ENCODE data around the gene WFDC9. TPM values are rescaled to one million over a fixed set of nuclear protein-coding genes. Genes with fewer than 3 reads are reported as not detected.
"Not testable (repeated sequence)": the region's sequence is repeated elsewhere in the genome, so short reads cannot be mapped to it uniquely, and the experiment has no call there.

The WFDC9 gene
- total RNA-seq (not detected), total RNA-seq (0 reads per million in 29 experiments)
- total RNA-seq (2013): not detected

DNA sequence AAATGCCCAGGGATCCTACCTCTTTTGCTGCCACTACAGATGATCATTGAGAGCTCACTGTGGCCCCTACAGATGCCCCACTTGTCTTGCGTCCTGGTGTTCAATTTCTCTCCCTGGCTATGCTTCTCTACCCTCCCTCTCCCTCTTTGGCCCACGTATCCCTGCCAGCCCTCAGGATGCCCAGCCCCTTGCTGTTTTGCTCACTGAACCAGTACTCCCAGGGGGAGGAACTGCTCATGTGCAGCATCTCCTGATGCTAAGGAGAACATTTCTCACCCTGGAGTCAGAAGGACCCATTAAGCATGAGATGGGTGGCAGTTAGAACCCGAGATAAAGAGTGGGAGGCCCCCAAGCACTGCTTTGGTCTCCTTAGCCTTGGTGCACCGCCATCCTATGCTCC, at the start of gene WFDC9:
Gene WFDC9, minus strand, starts transcription at position 101 of the 400 bp plus-strand sequence. CDS start 21,103 bp downstream, outside the sequence.
- whole genome bisulfite sequencing (ENCODE audit: insufficient coverage): 82% methylated on average over 1 of the region's 4 CpGs
- H3K9me3 ChIP-seq: no peaks in the 10 kb centered on the region
- H3K27me3 ChIP-seq (replicated peaks in 1 of 2; ENCODE audit: control insufficient read depth in 2 of 2, extremely low read depth in 1 of 2, insufficient read depth in 2 of 2, low read length in 1 of 2): peaks cover 2 to 17% of the 10 kb centered on the region in 2 experiments
- H3K36me3 ChIP-seq (ENCODE audit: control insufficient read depth in 2 of 2, extremely low read depth in 1 of 2, insufficient read depth in 1 of 2, low read length in 1 of 2): no peaks in the 10 kb centered on the region
- H3K27me3 Mint-ChIP-seq: peaks cover 41 to 50% of the 10 kb centered on the region in 2 donors
- no peak within 1 kb of the TSS for H3K27ac Mint-ChIP-seq
- ATAC-seq (replicated peaks in 1 of 4) (no peak), DNase-seq (no peak)
- H3K4me3 ChIP-seq (ENCODE audit: control insufficient read depth in 1 of 2, extremely low read depth in 1 of 2, low read length in 1 of 2): no peak within 1 kb of the TSS
- H3K9me3 Mint-ChIP-seq: no peaks in the 10 kb centered on the region
- H3K4me1 Mint-ChIP-seq: peaks cover 3 to 5% (median 3%) of the 10 kb centered on the region in 3 donors
- peaks cover 0 to 3% of the 10 kb centered on the region in 2 experiments for H3K4me1 ChIP-seq (ENCODE audit: control insufficient read depth in 1 of 2, extremely low read depth in 1 of 2, insufficient read depth in 2 of 2, low read length in 2 of 2)
- H3K27ac ChIP-seq (ENCODE audit: low read length): no peak within 1 kb of the TSS
- no peaks in the 10 kb centered on the region for H3K36me3 Mint-ChIP-seq
- H3K4me3 Mint-ChIP-seq: no peak within 1 kb of the TSS
- CTCF ChIA-PET: no interaction called here
- POLR2A ChIA-PET: no interaction called here

DNA sequence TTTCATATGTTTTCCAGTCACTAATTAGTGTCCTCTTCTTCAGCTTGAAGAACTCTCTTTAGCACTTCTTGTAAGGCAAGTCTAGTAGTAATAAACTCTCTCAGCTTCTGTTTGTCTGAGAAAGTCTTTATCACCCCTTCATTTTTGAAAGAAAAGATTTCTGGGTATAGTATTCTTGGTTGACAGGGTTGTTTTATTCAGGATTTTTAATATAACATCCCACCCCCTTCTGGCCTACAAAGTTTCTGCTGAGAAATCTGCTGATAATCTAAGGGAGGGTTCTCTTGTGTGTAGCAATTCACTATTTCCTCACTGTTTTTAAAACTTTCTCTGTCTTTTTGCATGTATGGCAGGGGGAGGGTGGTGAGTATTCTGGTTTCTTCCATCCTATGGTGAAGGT, 48.6 kb upstream of the WFDC9 start:
- Mint-ChIP-seq H3K36me3 (no peaks in the 10 kb centered on the region), H3K9me3 (peaks cover 6 to 38% (median 24%) of the 10 kb centered on the region in 3 donors), H3K27ac (no peak overlapping the region), H3K27me3 (peaks cover 8 to 16% of the 10 kb centered on the region in 2 donors), H3K4me3 (no peak overlapping the region), H3K4me1 (no peaks in the 10 kb centered on the region)
- DNase-seq: no peak
- Histone ChIP-seq H3K27me3 (replicated peaks in 1 of 2; ENCODE audit: control insufficient read depth in 2 of 2, extremely low read depth in 1 of 2, insufficient read depth in 2 of 2, low read length in 1 of 2) (no peaks in the 10 kb centered on the region), H3K27ac (ENCODE audit: low read length) (no peak overlapping the region), H3K4me3 (ENCODE audit: control insufficient read depth in 1 of 2, extremely low read depth in 1 of 2, low read length in 1 of 2) (no peak overlapping the region), H3K9me3 (peaks cover 7% of the 10 kb centered on the region), H3K36me3 (ENCODE audit: control insufficient read depth in 2 of 2, extremely low read depth in 1 of 2, insufficient read depth in 1 of 2, low read length in 1 of 2) (no peaks in the 10 kb centered on the region), H3K4me1 (ENCODE audit: control insufficient read depth in 1 of 2, extremely low read depth in 1 of 2, insufficient read depth in 2 of 2, low read length in 2 of 2) (no peaks in the 10 kb centered on the region)
- CTCF ChIA-PET: no interaction called here
- no peak for ATAC-seq (replicated peaks in 1 of 4)
- POLR2A ChIA-PET: no interaction called here

GRCh38 chr20:45672765-45673164, 41.7 kb upstream of the WFDC9 start:
- no peak overlapping the region for H3K4me3 ChIP-seq (ENCODE audit: control insufficient read depth in 1 of 2, extremely low read depth in 1 of 2, low read length in 1 of 2)
- ChIA-PET POLR2A (no interaction called here), CTCF (no interaction called here)
- no peaks in the 10 kb centered on the region for H3K9me3 ChIP-seq
- no peaks in the 10 kb centered on the region for H3K36me3 ChIP-seq (ENCODE audit: control insufficient read depth in 2 of 2, extremely low read depth in 1 of 2, insufficient read depth in 1 of 2, low read length in 1 of 2)
- H3K4me3 Mint-ChIP-seq: no peak overlapping the region
- H3K27ac ChIP-seq (ENCODE audit: low read length): no peak overlapping the region
- no peaks in the 10 kb centered on the region for H3K4me1 Mint-ChIP-seq
- H3K4me1 ChIP-seq (ENCODE audit: control insufficient read depth in 1 of 2, extremely low read depth in 1 of 2, insufficient read depth in 2 of 2, low read length in 2 of 2): no peaks in the 10 kb centered on the region
- no peaks in the 10 kb centered on the region for H3K27me3 ChIP-seq (replicated peaks in 1 of 2; ENCODE audit: control insufficient read depth in 2 of 2, extremely low read depth in 1 of 2, insufficient read depth in 2 of 2, low read length in 1 of 2)
- H3K36me3 Mint-ChIP-seq: no peaks in the 10 kb centered on the region
- peaks cover 16 to 33% of the 10 kb centered on the region in 2 donors for H3K27me3 Mint-ChIP-seq
- DNase-seq: no peak
- no peak for ATAC-seq (replicated peaks in 1 of 4)
- no peak overlapping the region for H3K27ac Mint-ChIP-seq
- peaks cover 0 to 22% (median 11%) of the 10 kb centered on the region in 3 donors for H3K9me3 Mint-ChIP-seq

DNA sequence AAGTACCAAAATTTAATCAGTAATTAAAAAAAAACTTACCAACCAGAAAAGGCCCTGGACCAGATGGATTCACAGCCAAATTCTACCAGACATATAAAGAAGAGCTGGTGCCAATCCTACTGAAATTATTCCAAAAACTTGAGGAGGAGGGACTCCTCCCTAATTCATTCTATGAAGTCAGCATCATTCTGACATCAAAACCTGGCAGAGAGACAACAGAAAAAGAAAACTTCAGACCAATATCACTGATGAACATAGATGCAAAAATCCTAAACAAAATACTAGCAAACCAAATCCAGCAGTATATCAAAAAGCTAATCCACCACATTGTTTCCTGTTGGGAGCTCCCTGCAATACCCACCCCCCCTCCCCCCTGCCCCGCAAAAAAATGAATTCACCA, 39.1 kb upstream of the WFDC9 start, which contains the start of gene WFDC11:
Gene WFDC11, minus strand, starts transcription at position 101 of the 400 bp plus-strand sequence. CDS start 19,639 bp downstream, outside the sequence.
- Mint-ChIP-seq H3K4me1 (no peaks in the 10 kb centered on the region), H3K4me3 (no peak within 1 kb of the TSS), H3K9me3 (peaks cover under 1 to 4% (median 3%) of the 10 kb centered on the region in 3 donors), H3K36me3 (no peaks in the 10 kb centered on the region), H3K27ac (no peak within 1 kb of the TSS), H3K27me3 (peaks cover 25 to 43% of the 10 kb centered on the region in 2 donors)
- H3K4me3 ChIP-seq (ENCODE audit: control insufficient read depth in 1 of 2, extremely low read depth in 1 of 2, low read length in 1 of 2): no peak within 1 kb of the TSS
- ChIA-PET CTCF (no interaction called here), POLR2A (no interaction called here)
- WGBS (ENCODE audit: insufficient coverage): no CpG with 5 or more reads among the region's 1 CpG
- H3K36me3 ChIP-seq (ENCODE audit: control insufficient read depth in 2 of 2, extremely low read depth in 1 of 2, insufficient read depth in 1 of 2, low read length in 1 of 2): no peaks in the 10 kb centered on the region
- no peak within 1 kb of the TSS for H3K27ac ChIP-seq (ENCODE audit: low read length)
- no peaks in the 10 kb centered on the region for H3K9me3 ChIP-seq
- ATAC-seq (replicated peaks in 1 of 4) (no peak), DNase-seq (no peak)
- H3K4me1 ChIP-seq (ENCODE audit: control insufficient read depth in 1 of 2, extremely low read depth in 1 of 2, insufficient read depth in 2 of 2, low read length in 2 of 2): no peaks in the 10 kb centered on the region
- peaks cover 0 to 9% of the 10 kb centered on the region in 2 experiments for H3K27me3 ChIP-seq (replicated peaks in 1 of 2; ENCODE audit: control insufficient read depth in 2 of 2, extremely low read depth in 1 of 2, insufficient read depth in 2 of 2, low read length in 1 of 2)

DNA sequence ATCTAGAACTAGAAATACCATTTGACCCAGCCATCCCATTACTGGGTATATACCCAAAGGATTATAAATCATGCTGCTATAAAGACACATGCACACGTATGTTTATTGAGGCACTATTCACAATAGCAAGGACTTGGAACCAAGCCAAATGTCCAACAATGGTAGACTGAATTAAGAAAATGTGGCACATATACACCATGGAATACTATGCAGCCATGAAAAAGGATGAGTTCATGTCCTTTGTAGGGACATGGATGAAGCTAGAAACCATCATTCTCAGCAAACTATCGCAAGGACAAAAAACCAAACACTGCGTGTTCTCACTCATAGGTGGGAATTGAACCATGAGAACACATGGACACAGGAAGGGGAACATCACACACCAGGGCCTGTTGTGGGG, 26.0 kb upstream of the WFDC9 start:
- H3K27ac ChIP-seq (ENCODE audit: low read length); H3K27me3 ChIP-seq (replicated peaks in 1 of 2; ENCODE audit: control insufficient read depth in 2 of 2, extremely low read depth in 1 of 2, insufficient read depth in 2 of 2, low read length in 1 of 2); CTCF ChIA-PET; H3K36me3 ChIP-seq (ENCODE audit: control insufficient read depth in 2 of 2, extremely low read depth in 1 of 2, insufficient read depth in 1 of 2, low read length in 1 of 2); H3K27ac Mint-ChIP-seq; POLR2A ChIA-PET; H3K9me3 ChIP-seq; H3K4me1 Mint-ChIP-seq; ATAC-seq (replicated peaks in 1 of 4); H3K4me3 ChIP-seq (ENCODE audit: control insufficient read depth in 1 of 2, extremely low read depth in 1 of 2, low read length in 1 of 2); DNase-seq; H3K36me3 Mint-ChIP-seq; H3K9me3 Mint-ChIP-seq; H3K4me1 ChIP-seq (ENCODE audit: control insufficient read depth in 1 of 2, extremely low read depth in 1 of 2, insufficient read depth in 2 of 2, low read length in 2 of 2); H3K4me3 Mint-ChIP-seq: not testable (repeated sequence)
- H3K27me3 Mint-ChIP-seq: peaks cover 12% of the 10 kb centered on the region in 2 donors
- no CpG with 5 or more reads among the region's 3 CpGs for WGBS (ENCODE audit: insufficient coverage)

DNA sequence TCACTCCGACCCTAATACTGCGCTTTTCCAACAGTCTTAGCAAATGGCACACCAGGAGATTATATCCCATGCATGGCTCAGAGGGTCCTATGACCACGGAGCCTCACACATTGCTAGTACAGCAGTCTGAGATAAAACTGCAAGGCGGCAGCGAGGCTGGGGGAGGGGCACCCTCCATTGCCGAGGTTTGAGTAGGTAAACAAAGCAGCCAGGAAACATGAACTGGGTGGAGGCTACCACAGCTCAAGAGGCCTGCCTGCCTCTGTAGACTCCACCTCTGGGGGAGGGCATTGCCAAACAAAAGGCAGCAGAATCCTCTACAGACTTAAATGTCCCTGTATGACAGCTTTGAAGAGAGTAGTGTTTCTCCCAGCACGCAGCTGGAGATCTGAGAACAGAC, 20.6 kb upstream of the WFDC9 start:
- H3K27ac ChIP-seq (ENCODE audit: low read length); H3K36me3 Mint-ChIP-seq; H3K9me3 ChIP-seq; ATAC-seq (replicated peaks in 1 of 4); H3K4me3 ChIP-seq (ENCODE audit: control insufficient read depth in 1 of 2, extremely low read depth in 1 of 2, low read length in 1 of 2); H3K4me3 Mint-ChIP-seq; H3K36me3 ChIP-seq (ENCODE audit: control insufficient read depth in 2 of 2, extremely low read depth in 1 of 2, insufficient read depth in 1 of 2, low read length in 1 of 2); DNase-seq; H3K9me3 Mint-ChIP-seq; CTCF ChIA-PET; H3K4me1 ChIP-seq (ENCODE audit: control insufficient read depth in 1 of 2, extremely low read depth in 1 of 2, insufficient read depth in 2 of 2, low read length in 2 of 2); H3K4me1 Mint-ChIP-seq; H3K27me3 ChIP-seq (replicated peaks in 1 of 2; ENCODE audit: control insufficient read depth in 2 of 2, extremely low read depth in 1 of 2, insufficient read depth in 2 of 2, low read length in 1 of 2); H3K27ac Mint-ChIP-seq; POLR2A ChIA-PET: not testable (repeated sequence)
- peaks cover 15 to 26% of the 10 kb centered on the region in 2 donors for H3K27me3 Mint-ChIP-seq
- 67% methylated on average over 7 of the region's 7 CpGs for WGBS (ENCODE audit: insufficient coverage)

DNA sequence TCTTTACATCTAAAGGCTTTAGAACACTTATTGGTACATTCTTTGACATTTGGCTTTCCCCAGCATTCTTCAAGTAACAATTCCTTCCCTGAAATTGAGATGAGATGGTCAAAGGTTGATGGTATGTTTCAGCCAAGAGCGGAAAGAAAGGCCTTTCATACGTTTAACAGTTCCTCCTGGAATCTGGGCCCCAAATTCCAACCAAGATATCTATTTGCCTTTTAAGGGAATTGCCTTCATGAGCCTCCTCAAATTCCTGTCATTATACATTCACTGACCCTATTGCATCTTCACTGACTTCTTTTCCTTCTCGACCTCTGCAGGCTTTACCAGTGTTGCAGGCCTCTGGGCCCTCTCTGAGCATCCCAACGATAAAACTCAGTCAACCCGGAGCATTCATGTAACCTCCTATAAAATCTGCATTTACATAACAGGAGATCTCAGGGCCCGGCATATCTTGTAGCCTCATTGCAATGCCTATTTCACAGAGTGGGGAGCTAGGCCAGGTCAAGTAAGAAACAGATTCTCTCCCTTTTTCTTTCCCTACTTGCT, 18.3 kb upstream of the WFDC9 start:
- ATAC-seq (replicated peaks in 1 of 4) (no peak), DNase-seq (no peak)
- Histone ChIP-seq H3K9me3 (no peaks in the 10 kb centered on the region), H3K4me3 (ENCODE audit: control insufficient read depth in 1 of 2, extremely low read depth in 1 of 2, low read length in 1 of 2) (no peak overlapping the region), H3K36me3 (ENCODE audit: control insufficient read depth in 2 of 2, extremely low read depth in 1 of 2, insufficient read depth in 1 of 2, low read length in 1 of 2) (no peaks in the 10 kb centered on the region), H3K27ac (ENCODE audit: low read length) (no peak overlapping the region), H3K27me3 (replicated peaks in 1 of 2; ENCODE audit: control insufficient read depth in 2 of 2, extremely low read depth in 1 of 2, insufficient read depth in 2 of 2, low read length in 1 of 2) (peaks cover 0 to 8% of the 10 kb centered on the region in 2 experiments), H3K4me1 (ENCODE audit: control insufficient read depth in 1 of 2, extremely low read depth in 1 of 2, insufficient read depth in 2 of 2, low read length in 2 of 2) (no peaks in the 10 kb centered on the region)
- Mint-ChIP-seq H3K36me3 (no peaks in the 10 kb centered on the region), H3K4me3 (no peak overlapping the region), H3K27ac (no peak overlapping the region), H3K4me1 (no peaks in the 10 kb centered on the region), H3K27me3 (peaks cover 14 to 29% of the 10 kb centered on the region in 2 donors), H3K9me3 (no peaks in the 10 kb centered on the region)
- 86% methylated on average over 4 of the region's 6 CpGs for WGBS (ENCODE audit: insufficient coverage)
- CTCF ChIA-PET: no interaction called here
- POLR2A ChIA-PET: no interaction called here

Data from T-cell (primary cell).